SK-N-SH (cell line): ENCODE data around the gene AGBL3. TPM values are rescaled to one million over a fixed set of nuclear protein-coding genes. Genes with fewer than 3 reads are reported as not detected.

Experiments used
- CTCF ChIA-PET: fragments of 300-600, 350-600 bp; formaldehyde crosslinking; extraction: SDS; loops from one replicate; lab custom pipeline; 2021; lab: Yijun Ruan, JAX
- POLR2A ChIA-PET: fragments of 350-600 bp; sonication (Branson Sonifier 250); formaldehyde crosslinking; extraction: SDS; loops from one replicate; lab custom pipeline; 2020; ENCODE audit warnings: antibody characterized with exemption, inconsistent platforms; lab: Yijun Ruan, JAX
- DNase-seq: peaks from one replicate; pipeline ENCODE4 v3.0.0; 2012
- H2AFZ ChIP-seq: fragments of 200-600 bp; sonication (generic); 2 replicates; pipeline ENCODE4 v1.8.1; 2016; ENCODE audit warnings: antibody characterized with exemption, mild to moderate bottlenecking, low read depth
- H3F3A ChIP-seq: fragments of 200-600 bp; sonication (generic); replicated peaks from 2 replicates; pipeline ENCODE3; 2016; ENCODE audit warnings: antibody characterized with exemption, mild to moderate bottlenecking; ENCODE audit not compliant: insufficient read depth
- H3K27ac ChIP-seq, 2 experiments: fragments of 200-500 bp in 1 of 2; fragments of 200-600 bp in 1 of 2; sonication (Bioruptor generic) in 1 of 2; sonication (generic), shearing (Covaris generic) in 1 of 2; 2 replicates each; pipeline versions ENCODE4 v1.5.1 to v1.6.1; 2014 to 2016; ENCODE audit warnings: low read depth in 2 of 2, inconsistent platforms in 1 of 2, low read length in 1 of 2, mild to moderate bottlenecking in 1 of 2, mixed read lengths in 1 of 2
- H3K27me3 ChIP-seq: fragments of 200-600 bp; sonication (generic), shearing (Covaris generic); 2 replicates; pipeline ENCODE4 v1.6.1; 2016; ENCODE audit warnings: mixed run types; ENCODE audit not compliant: insufficient read depth
- H3K36me3 ChIP-seq, 2 experiments: fragments of 200-500 bp in 1 of 2; fragments of 200-600 bp in 1 of 2; sonication (Bioruptor generic) in 1 of 2; sonication (generic) in 1 of 2; replicated peaks in 1 of 2; 2 replicates each; pipeline versions ENCODE3 to v1.5.1; 2014 to 2016; ENCODE audit warnings: low read length in 1 of 2, mild to moderate bottlenecking in 1 of 2; ENCODE audit not compliant: insufficient read depth in 2 of 2, control insufficient read depth in 1 of 2
- H3K4me1 ChIP-seq, 2 experiments: fragments of 200-500 bp in 1 of 2; fragments of 200-600 bp in 1 of 2; sonication (Bioruptor generic) in 1 of 2; sonication (generic), shearing (Covaris generic) in 1 of 2; 2 replicates each; pipeline versions ENCODE4 v1.5.1 to v1.6.1; 2014 to 2016; ENCODE audit warnings: low read depth in 1 of 2, low read length in 1 of 2, mixed run types in 1 of 2; ENCODE audit not compliant: insufficient read depth in 2 of 2, control insufficient read depth in 1 of 2
- H3K4me2 ChIP-seq: fragments of 200-600 bp; sonication (generic), shearing (Covaris generic); 2 replicates; pipeline ENCODE4 v1.6.1; 2017; ENCODE audit warnings: mixed run types
- H3K4me3 ChIP-seq, 2 experiments: fragments of 200-500 bp in 1 of 2; fragments of 200-600 bp in 1 of 2; sonication (Bioruptor generic) in 1 of 2; sonication (generic), shearing (Covaris generic) in 1 of 2; 2 replicates each; pipeline versions ENCODE4 v1.5.1 to v1.8.1; 2014 to 2016; ENCODE audit warnings: low read depth in 2 of 2, inconsistent platforms in 1 of 2, low read length in 1 of 2, mild to moderate bottlenecking in 1 of 2, mixed read lengths in 1 of 2, moderate library complexity in 1 of 2
- H3K79me2 ChIP-seq: fragments of 200-600 bp; sonication (generic); 2 replicates; pipeline ENCODE4 v1.8.1; 2017; ENCODE audit warnings: mild to moderate bottlenecking; ENCODE audit not compliant: insufficient read depth
- H3K9ac ChIP-seq: fragments of 200-600 bp; sonication (generic); 2 replicates; pipeline ENCODE4 v1.6.1; 2017; ENCODE audit warnings: mixed run types
- H3K9me2 ChIP-seq: fragments of 200-600 bp; sonication (generic); 2 replicates; pipeline ENCODE4 v1.6.1; 2017; ENCODE audit warnings: mixed run types
- H3K9me3 ChIP-seq: fragments of 200-600 bp; sonication (generic); 2 replicates; pipeline ENCODE4 v1.6.1; 2017; ENCODE audit warnings: mixed run types, mild to moderate bottlenecking, moderate library complexity
- H4K20me1 ChIP-seq: fragments of 200-600 bp; sonication (generic); 2 replicates; pipeline ENCODE4 v1.6.1; 2017; ENCODE audit warnings: mild to moderate bottlenecking, mixed run types; ENCODE audit not compliant: insufficient read depth
- CTCF ChIP-seq: fragments of 200-600 bp; sonication (generic); IDR thresholded peaks from 2 replicates; pipeline ENCODE4 v1.6.1; 2017; ENCODE audit warnings: antibody characterized with exemption, mild to moderate bottlenecking, moderate library complexity
- FOSL2 ChIP-seq: IDR thresholded peaks from 2 replicates; pipeline ENCODE4 v1.4.0; 2012; ENCODE audit warnings: low read depth, mild to moderate bottlenecking, moderate library complexity, borderline replicate concordance
- FOXM1 ChIP-seq: IDR thresholded peaks from 2 replicates; pipeline ENCODE4 v1.4.0; 2012; ENCODE audit warnings: low read depth, mild to moderate bottlenecking
- GATA2 ChIP-seq: sonication (generic); formaldehyde crosslinking; IDR thresholded peaks from 2 replicates; pipeline ENCODE4 v1.5.0; 2020; ENCODE audit warnings: mild to moderate bottlenecking, missing genetic modification reagents
- NFIC ChIP-seq: IDR thresholded peaks from 2 replicates; pipeline ENCODE4 v1.4.0; 2012; ENCODE audit warnings: borderline replicate concordance
- NRF1 ChIP-seq: IDR thresholded peaks from 2 replicates; pipeline ENCODE4 v1.6.1; 2012; ENCODE audit warnings: low read depth, mild to moderate bottlenecking, low read length
- POLR2AphosphoS5 ChIP-seq: IDR thresholded peaks from 2 replicates; pipeline ENCODE4 v1.6.1; 2012; ENCODE audit warnings: low read depth, low read length
- RAD21 ChIP-seq: IDR thresholded peaks from 2 replicates; pipeline ENCODE4 v1.6.1; 2012; ENCODE audit warnings: mild to moderate bottlenecking, low read length
- RFX5 ChIP-seq: IDR thresholded peaks from 2 replicates; pipeline ENCODE4 v1.6.1; 2012; ENCODE audit warnings: mild to moderate bottlenecking, improper control_type of control experiment, low read length
- RXRA ChIP-seq: IDR thresholded peaks from 2 replicates; pipeline ENCODE4 v1.4.0; 2012; ENCODE audit warnings: low read depth, mild to moderate bottlenecking, borderline replicate concordance
- SIN3A ChIP-seq: IDR thresholded peaks from 2 replicates; pipeline ENCODE4 v1.6.1; 2012; ENCODE audit warnings: low read depth, mild to moderate bottlenecking, low read length, moderate library complexity, borderline replicate concordance
- TCF12 ChIP-seq: IDR thresholded peaks from 2 replicates; pipeline ENCODE4 v1.4.0; 2012
- TEAD4 ChIP-seq: IDR thresholded peaks from 2 replicates; pipeline ENCODE4 v1.4.0; 2012; ENCODE audit warnings: mild to moderate bottlenecking, borderline replicate concordance; ENCODE audit not compliant: insufficient read depth
- WGBS: methylation state at CpG from one replicate; pipeline ENCODE4 v1.1.6; 2017; ENCODE audit warnings: low lambda C conversion rate; 5-methylcytosine and 5-hydroxymethylcytosine counted together
- polyA plus RNA-seq, 3 experiments: library from polyadenylated mRNA; depleted of rRNA; stranded (reverse); fragments of >200 nt; gene quantifications; 2 replicates each; pipeline ENCODE4 v1.2.3, GENCODE V29; 2012
- TF ChIP-seq, protein P1 (sequence below): fragments of 150-350 bp; IDR thresholded peaks from 2 replicates; pipeline ENCODE4 v1.6.1; 2017; ENCODE audit warnings: antibody characterized with exemption, low read length, low read depth, borderline replicate concordance
- TF ChIP-seq, protein P2 (sequence below): IDR thresholded peaks from 2 replicates; pipeline ENCODE4 v1.6.1; 2012; ENCODE audit warnings: mild to moderate bottlenecking, low read depth, low read length, moderate library complexity

Gene AGBL3
- polyA plus RNA-seq, 1 of the 3 experiments (the other 2 are of a cell fraction): 0.35 TPM

- Histone ChIP-seq H4K20me1 (no peaks in the 10 kb centered on the region), H3K79me2 (0 out of 2 replicates have a peak, but pooled peaks cover 5% of the 10 kb centered on the region), H3K9ac (no peak overlapping the region), H3K27me3 (no peaks in the 10 kb centered on the region), H3K9me3 (no peaks in the 10 kb centered on the region), H3K4me1 (no peaks in the 10 kb centered on the region), H3K4me2 (no peak overlapping the region), H3K36me3 (peaks cover 84 to 97% of the 10 kb centered on the region in 2 experiments), H3K9me2 (no peaks in the 10 kb centered on the region), H2AFZ (no peak overlapping the region), H3F3A (peaks cover 22% of the 10 kb centered on the region), H3K27ac (no peak overlapping the region), H3K4me3 (no peak overlapping the region)
- 98% methylated on average over 5 of the region's 5 CpGs for WGBS
- no peak for TF ChIP-seq NFIC
- 0 out of 2 replicates have a peak, but pooled peaks have one; percentile 3 for TF ChIP-seq POLR2AphosphoS5
- ChIA-PET POLR2A (interaction anchor here (0.7 kb wide), 1 partner anchor 264 kb away, joined by 3 read pairs; no protein-coding TSS in a partner anchor), CTCF (interaction anchor here (0.9 to 2.9 kb wide), 7 partner anchors 10 to 445 kb away, joined by 3 to 11 read pairs (median 7); no protein-coding TSS in a partner anchor)
- DNase-seq: no peak
These were observed 26.5 kb upstream of the AGBL3 start for GRCh38 chr7:134959810-134960209.

GRCh38 chr7:134962270-134962780 lies 24.0 kb upstream of the AGBL3 start:
- ChIA-PET POLR2A (no interaction called here), CTCF (interaction anchor here (1.1 to 1.3 kb wide), 4 partner anchors 8 to 19 kb away, joined by 3 read pairs; no protein-coding TSS in a partner anchor)
- Histone ChIP-seq H2AFZ (no peak overlapping the region), H3K4me2 (no peak overlapping the region), H3K4me3 (no peak overlapping the region), H3K9me3 (no peaks in the 10 kb centered on the region), H3K27me3 (no peaks in the 10 kb centered on the region), H3K9me2 (no peaks in the 10 kb centered on the region), H4K20me1 (no peaks in the 10 kb centered on the region), H3F3A (peaks cover 43% of the 10 kb centered on the region), H3K4me1 (no peaks in the 10 kb centered on the region), H3K36me3 (peaks cover 90 to 97% of the 10 kb centered on the region in 2 experiments), H3K9ac (no peak overlapping the region), H3K79me2 (no peaks in the 10 kb centered on the region), H3K27ac (no peak overlapping the region)
- TF ChIP-seq SIN3A (no peak), CTCF (peak; percentile 27; the same call in 1 of the 2 replicates)
- DNase-seq: no peak

DNA sequence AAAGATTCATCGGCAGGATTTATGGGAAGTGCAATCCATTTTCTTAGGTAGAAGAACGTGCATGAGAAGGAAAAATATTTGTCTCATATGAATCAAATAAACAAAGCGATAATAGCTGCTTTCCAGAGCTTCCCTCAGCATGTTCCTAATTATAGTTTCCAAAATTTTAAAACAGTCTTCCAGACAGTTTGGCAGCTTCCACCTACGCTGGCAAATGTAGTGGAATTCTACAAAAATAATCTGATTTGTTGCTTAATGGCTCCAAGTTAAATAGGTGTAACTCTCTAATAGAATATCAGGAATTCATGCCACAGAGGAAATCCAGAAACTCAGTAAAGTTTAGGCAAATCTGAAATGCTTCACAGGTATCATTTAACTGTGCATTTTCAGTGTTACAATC lies 23.3 kb upstream of the AGBL3 start:
- H3K9me3 ChIP-seq: no peaks in the 10 kb centered on the region
- no peak overlapping the region for H3K4me2 ChIP-seq
- no peaks in the 10 kb centered on the region for H3K4me1 ChIP-seq
- no peaks in the 10 kb centered on the region for H3K27me3 ChIP-seq
- peaks cover 90 to 97% of the 10 kb centered on the region in 2 experiments for H3K36me3 ChIP-seq
- ChIA-PET CTCF (interaction anchor here (0.9 to 1.3 kb wide), 6 partner anchors 9 to 357 kb away, joined by 3 to 5 read pairs (median 3); no protein-coding TSS in a partner anchor), POLR2A (interaction anchor here (1.3 kb wide), 1 partner anchor 24 kb away, joined by 4 read pairs; no protein-coding TSS in a partner anchor)
- no peak overlapping the region for H3K27ac ChIP-seq
- peaks cover 43% of the 10 kb centered on the region for H3F3A ChIP-seq
- H3K9ac ChIP-seq: no peak overlapping the region
- H4K20me1 ChIP-seq: no peaks in the 10 kb centered on the region
- WGBS: 97% methylated on average over 4 of the region's 4 CpGs
- no peak overlapping the region for H2AFZ ChIP-seq
- H3K4me3 ChIP-seq: no peak overlapping the region
- no peaks in the 10 kb centered on the region for H3K79me2 ChIP-seq
- H3K9me2 ChIP-seq: no peaks in the 10 kb centered on the region
- no peak for DNase-seq
- TF ChIP-seq, protein P1, sequence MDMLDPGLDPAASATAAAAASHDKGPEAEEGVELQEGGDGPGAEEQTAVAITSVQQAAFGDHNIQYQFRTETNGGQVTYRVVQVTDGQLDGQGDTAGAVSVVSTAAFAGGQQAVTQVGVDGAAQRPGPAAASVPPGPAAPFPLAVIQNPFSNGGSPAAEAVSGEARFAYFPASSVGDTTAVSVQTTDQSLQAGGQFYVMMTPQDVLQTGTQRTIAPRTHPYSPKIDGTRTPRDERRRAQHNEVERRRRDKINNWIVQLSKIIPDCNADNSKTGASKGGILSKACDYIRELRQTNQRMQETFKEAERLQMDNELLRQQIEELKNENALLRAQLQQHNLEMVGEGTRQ: no peak
- TF ChIP-seq TCF12: no peak
- TF ChIP-seq, protein P2, sequence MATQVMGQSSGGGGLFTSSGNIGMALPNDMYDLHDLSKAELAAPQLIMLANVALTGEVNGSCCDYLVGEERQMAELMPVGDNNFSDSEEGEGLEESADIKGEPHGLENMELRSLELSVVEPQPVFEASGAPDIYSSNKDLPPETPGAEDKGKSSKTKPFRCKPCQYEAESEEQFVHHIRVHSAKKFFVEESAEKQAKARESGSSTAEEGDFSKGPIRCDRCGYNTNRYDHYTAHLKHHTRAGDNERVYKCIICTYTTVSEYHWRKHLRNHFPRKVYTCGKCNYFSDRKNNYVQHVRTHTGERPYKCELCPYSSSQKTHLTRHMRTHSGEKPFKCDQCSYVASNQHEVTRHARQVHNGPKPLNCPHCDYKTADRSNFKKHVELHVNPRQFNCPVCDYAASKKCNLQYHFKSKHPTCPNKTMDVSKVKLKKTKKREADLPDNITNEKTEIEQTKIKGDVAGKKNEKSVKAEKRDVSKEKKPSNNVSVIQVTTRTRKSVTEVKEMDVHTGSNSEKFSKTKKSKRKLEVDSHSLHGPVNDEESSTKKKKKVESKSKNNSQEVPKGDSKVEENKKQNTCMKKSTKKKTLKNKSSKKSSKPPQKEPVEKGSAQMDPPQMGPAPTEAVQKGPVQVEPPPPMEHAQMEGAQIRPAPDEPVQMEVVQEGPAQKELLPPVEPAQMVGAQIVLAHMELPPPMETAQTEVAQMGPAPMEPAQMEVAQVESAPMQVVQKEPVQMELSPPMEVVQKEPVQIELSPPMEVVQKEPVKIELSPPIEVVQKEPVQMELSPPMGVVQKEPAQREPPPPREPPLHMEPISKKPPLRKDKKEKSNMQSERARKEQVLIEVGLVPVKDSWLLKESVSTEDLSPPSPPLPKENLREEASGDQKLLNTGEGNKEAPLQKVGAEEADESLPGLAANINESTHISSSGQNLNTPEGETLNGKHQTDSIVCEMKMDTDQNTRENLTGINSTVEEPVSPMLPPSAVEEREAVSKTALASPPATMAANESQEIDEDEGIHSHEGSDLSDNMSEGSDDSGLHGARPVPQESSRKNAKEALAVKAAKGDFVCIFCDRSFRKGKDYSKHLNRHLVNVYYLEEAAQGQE: no peak
- no peak for TF ChIP-seq GATA2 (CRISPR knock-in tag)
- no peak for TF ChIP-seq TEAD4
- no peak for TF ChIP-seq RXRA
- no peak for TF ChIP-seq FOSL2
- no peak for TF ChIP-seq RFX5
- no peak for TF ChIP-seq FOXM1
- TF ChIP-seq RAD21: no peak
- TF ChIP-seq NRF1: no peak
